ENCODE measurements around the gene TXNDC2. TPM values are rescaled to one million over a fixed set of nuclear protein-coding genes. Genes with fewer than 3 reads are reported as not detected.

Gene TXNDC2
- total and polyA plus RNA-seq, 2 of the 4 experiments (the other 2 are of a cell fraction) = 0.18 TPM; not detected in 1

GRCh38 chr18:9849407-9850283 is 36.1 kb upstream of the TXNDC2 start:
- Histone ChIP-seq H2BK15ac (ENCODE audit: low read depth, low read length) (no peak overlapping the region), H3K4me3 (ENCODE audit: insufficient read depth, low read depth, low read length) (no peak overlapping the region), H3K4me2 (ENCODE audit: low read depth, low read length) (no peak overlapping the region), H3K4ac (ENCODE audit: low read depth, low read length) (no peak overlapping the region), H2AK5ac (ENCODE audit: low read depth, low read length) (no peak overlapping the region), H2AK9ac (replicated peaks; ENCODE audit: low read depth, low read length, poor library complexity) (no peak overlapping the region), H3K14ac (replicated peaks; ENCODE audit: low read depth, low read length) (no peak overlapping the region), H3K27me3 (ENCODE audit: control insufficient read depth, insufficient read depth, low read length) (no peaks in the 10 kb centered on the region), H3K9me1 (ENCODE audit: insufficient read depth, low read length) (0 out of 2 replicates have a peak, but pooled peaks cover 7% of the 10 kb centered on the region), H3K23ac (ENCODE audit: low read depth, low read length) (no peak overlapping the region), H4K91ac (ENCODE audit: insufficient read depth, low read depth, low read length) (no peak overlapping the region), H3K9ac (ENCODE audit: low read depth, low read length) (no peak overlapping the region), H4K8ac (ENCODE audit: low read depth in 2 of 2, low read length in 2 of 2) (no peak overlapping the region), H3K4me1 (ENCODE audit: control insufficient read depth, insufficient read depth, low read length) (peaks cover 4% of the 10 kb centered on the region), H3K79me1 (ENCODE audit: low read depth in 1 of 2, low read length in 2 of 2) (peaks cover 4 to 5% of the 10 kb centered on the region in 2 experiments; a peak in 3 of 4 replicates), H4K5ac (ENCODE audit: low read depth, low read length) (no peak overlapping the region), H3K27ac (ENCODE audit: insufficient read depth, low read length) (no peak overlapping the region), H3K18ac (ENCODE audit: low read depth, low read length) (no peak overlapping the region), H2BK5ac (ENCODE audit: low read depth, low read length, poor library complexity, severe bottlenecking) (no peak overlapping the region), H3K36me3 (ENCODE audit: control insufficient read depth, insufficient read depth, low read length) (no peaks in the 10 kb centered on the region), H4K20me1 (ENCODE audit: insufficient read depth, low read length) (no peaks in the 10 kb centered on the region), H3K9me3 (ENCODE audit: control insufficient read depth, insufficient read depth, low read length) (0 out of 2 replicates have a peak, but pooled peaks cover 2% of the 10 kb centered on the region), H2BK120ac (ENCODE audit: low read depth, low read length) (no peak overlapping the region), H3K56ac (ENCODE audit: extremely low read depth, insufficient read depth, low read length) (no peak overlapping the region), H2BK20ac (ENCODE audit: low read depth, low read length) (no peak overlapping the region), H2AFZ (replicated peaks; ENCODE audit: low read length, poor library complexity) (no peak overlapping the region)
- DNase-seq (no peak), ATAC-seq (ENCODE audit: low read depth) (no peak)
- ChIA-PET CTCF (no interaction called here), POLR2A (ENCODE audit: unreplicated experiment) (no interaction called here)
- in situ Hi-C loops (cut with MboI; ENCODE audit: low sequenced_read_pairs) (no loop called here), intact Hi-C loops (cut with micrococcal nuclease) (no loop called here), dilution Hi-C loops (cut with HindIII; ENCODE audit: low sequenced_read_pairs, unreplicated experiment) (no loop called here)
- no TSS peak for BruUV-seq (replicated peaks)
- WGBS, 2 experiments (ENCODE audit: extremely low coverage in 2 of 2, insufficient read length in 1 of 2) = 91% methylated on average over 12 of the region's 18 CpGs; no CpG with 5 or more reads in 1 of the 2 experiments
- TF ChIP-seq POLR2A (IDR thresholded peaks at IDR 0.05; ENCODE audit: low read depth, low read length) (no peak), NFE2L2 (IDR thresholded peaks at IDR 0.05; ENCODE audit: low read depth, low read length) (no peak), RFX5 (IDR thresholded peaks at IDR 0.05; ENCODE audit: low read depth, low read length) (no peak), RCOR1 (IDR thresholded peaks at IDR 0.05; ENCODE audit: insufficient replicate concordance, low read length) (no peak), CHD1 (IDR thresholded peaks at IDR 0.05; ENCODE audit: low read depth, low read length) (no peak), CEBPB (IDR thresholded peaks at IDR 0.05; ENCODE audit: low read depth, low read length) (no peak), MXI1 (IDR thresholded peaks at IDR 0.05; ENCODE audit: borderline replicate concordance, low read depth, low read length) (no peak), MAFK (IDR thresholded peaks at IDR 0.05; ENCODE audit: low read depth, low read length) (no peak), ELK1 (IDR thresholded peaks at IDR 0.05; ENCODE audit: borderline replicate concordance, low read depth, low read length) (no peak), MAZ (IDR thresholded peaks at IDR 0.05; ENCODE audit: borderline replicate concordance, low read depth, low read length) (no peak)
